OCI-LY7 (cell line): Measurements from ENCODE around the gene PGM2L1.

Experiments used
- EZH2phosphoT487 ChIP-seq: fragments of 200-600 bp; sonication (generic); IDR thresholded peaks from 2 replicates; pipeline ENCODE4 v1.6.1; 2018; ENCODE audit warnings: low read depth, borderline replicate concordance, mild to moderate bottlenecking, mixed run types, antibody characterized with exemption, low read length, moderate library complexity, mixed read lengths
- TF ChIP-seq, protein P1 (sequence below): fragments of 200-600 bp; sonication (generic); conservative IDR thresholded peaks from 2 replicates; pipeline ENCODE4 v1.5.1; 2014; ENCODE audit warnings: mild to moderate bottlenecking, antibody characterized with exemption, low read length, moderate library complexity, mixed read lengths

DNA sequence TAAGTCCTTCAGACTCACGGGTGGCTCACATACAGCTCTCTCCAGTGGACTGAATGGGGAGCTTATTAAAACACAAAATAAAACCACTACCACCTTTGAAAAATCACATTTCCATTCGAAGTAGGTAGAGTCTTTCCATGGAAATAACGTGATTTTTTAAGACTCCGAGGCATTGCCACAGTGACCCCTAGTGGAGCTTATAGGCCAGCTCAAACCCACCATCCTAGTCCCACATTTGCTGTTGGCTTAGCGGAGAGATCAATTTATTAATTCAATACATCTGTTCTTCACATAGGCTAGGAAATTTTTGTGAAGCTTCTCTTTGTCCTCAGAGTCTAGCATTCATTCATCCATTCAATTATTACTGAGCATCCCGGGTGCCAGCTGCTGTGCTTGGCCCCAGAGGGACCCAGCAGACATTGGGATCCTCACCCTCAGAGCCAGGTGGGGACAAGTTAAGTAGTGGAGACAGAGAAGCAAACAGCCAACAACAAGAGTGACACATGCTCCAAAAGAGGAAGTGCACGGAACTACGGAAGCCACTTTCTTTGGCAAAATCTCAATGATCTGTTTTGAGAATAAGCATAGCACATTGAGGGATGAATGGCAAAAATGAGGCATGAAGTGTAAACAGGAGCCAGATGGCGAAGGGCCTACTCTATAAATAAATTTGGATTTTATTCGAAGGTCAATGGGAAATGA is 76.6 kb downstream of the PGM2L1 start:
- TF ChIP-seq, protein P1, sequence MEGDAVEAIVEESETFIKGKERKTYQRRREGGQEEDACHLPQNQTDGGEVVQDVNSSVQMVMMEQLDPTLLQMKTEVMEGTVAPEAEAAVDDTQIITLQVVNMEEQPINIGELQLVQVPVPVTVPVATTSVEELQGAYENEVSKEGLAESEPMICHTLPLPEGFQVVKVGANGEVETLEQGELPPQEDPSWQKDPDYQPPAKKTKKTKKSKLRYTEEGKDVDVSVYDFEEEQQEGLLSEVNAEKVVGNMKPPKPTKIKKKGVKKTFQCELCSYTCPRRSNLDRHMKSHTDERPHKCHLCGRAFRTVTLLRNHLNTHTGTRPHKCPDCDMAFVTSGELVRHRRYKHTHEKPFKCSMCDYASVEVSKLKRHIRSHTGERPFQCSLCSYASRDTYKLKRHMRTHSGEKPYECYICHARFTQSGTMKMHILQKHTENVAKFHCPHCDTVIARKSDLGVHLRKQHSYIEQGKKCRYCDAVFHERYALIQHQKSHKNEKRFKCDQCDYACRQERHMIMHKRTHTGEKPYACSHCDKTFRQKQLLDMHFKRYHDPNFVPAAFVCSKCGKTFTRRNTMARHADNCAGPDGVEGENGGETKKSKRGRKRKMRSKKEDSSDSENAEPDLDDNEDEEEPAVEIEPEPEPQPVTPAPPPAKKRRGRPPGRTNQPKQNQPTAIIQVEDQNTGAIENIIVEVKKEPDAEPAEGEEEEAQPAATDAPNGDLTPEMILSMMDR: peak; percentile 87
- TF ChIP-seq EZH2phosphoT487: no peak
